GM12873 (cell line): ENCODE results near the gene CLK3.

Experiments used
- TF ChIP-seq, protein P1 (sequence below): IDR thresholded peaks from 2 replicates; pipeline ENCODE4 v1.5.1; 2012; ENCODE audit warnings: low read depth, mild to moderate bottlenecking, moderate library complexity, low read length, control low read depth; ENCODE audit not compliant: insufficient read depth; ENCODE audit errors: missing control alignments

CLK3 gene

GRCh38 chr15:74615508-74616365 is at the start of gene CLK3:
TSS of gene CLK3 (plus strand) at chr15:74615836. CDS start at chr15:74619197, 3,361 bp downstream.
- TF ChIP-seq, protein P1, sequence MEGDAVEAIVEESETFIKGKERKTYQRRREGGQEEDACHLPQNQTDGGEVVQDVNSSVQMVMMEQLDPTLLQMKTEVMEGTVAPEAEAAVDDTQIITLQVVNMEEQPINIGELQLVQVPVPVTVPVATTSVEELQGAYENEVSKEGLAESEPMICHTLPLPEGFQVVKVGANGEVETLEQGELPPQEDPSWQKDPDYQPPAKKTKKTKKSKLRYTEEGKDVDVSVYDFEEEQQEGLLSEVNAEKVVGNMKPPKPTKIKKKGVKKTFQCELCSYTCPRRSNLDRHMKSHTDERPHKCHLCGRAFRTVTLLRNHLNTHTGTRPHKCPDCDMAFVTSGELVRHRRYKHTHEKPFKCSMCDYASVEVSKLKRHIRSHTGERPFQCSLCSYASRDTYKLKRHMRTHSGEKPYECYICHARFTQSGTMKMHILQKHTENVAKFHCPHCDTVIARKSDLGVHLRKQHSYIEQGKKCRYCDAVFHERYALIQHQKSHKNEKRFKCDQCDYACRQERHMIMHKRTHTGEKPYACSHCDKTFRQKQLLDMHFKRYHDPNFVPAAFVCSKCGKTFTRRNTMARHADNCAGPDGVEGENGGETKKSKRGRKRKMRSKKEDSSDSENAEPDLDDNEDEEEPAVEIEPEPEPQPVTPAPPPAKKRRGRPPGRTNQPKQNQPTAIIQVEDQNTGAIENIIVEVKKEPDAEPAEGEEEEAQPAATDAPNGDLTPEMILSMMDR = no peak

GRCh38 chr15:74568594-74568993 is 47.0 kb upstream of the CLK3 start:
- TF ChIP-seq, protein P1 = no peak

DNA sequence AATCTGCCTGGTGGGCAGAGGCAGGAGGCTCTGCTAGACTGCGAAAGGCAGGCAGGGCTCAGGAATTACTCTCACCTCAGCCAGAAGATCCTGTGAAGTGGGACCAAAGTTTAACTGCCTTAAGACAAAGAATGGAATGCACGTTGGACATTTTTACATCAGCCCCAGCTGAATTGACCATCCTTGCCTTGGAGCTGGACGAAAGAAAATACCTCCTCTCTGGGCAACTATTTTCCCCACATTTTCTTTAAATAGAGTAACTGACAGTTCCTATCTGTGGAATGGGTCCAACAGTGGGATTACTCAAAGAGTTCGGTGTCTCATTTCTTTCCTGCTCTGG is 45.9 kb upstream of the CLK3 start:
- TF ChIP-seq, protein P1 = no peak

DNA sequence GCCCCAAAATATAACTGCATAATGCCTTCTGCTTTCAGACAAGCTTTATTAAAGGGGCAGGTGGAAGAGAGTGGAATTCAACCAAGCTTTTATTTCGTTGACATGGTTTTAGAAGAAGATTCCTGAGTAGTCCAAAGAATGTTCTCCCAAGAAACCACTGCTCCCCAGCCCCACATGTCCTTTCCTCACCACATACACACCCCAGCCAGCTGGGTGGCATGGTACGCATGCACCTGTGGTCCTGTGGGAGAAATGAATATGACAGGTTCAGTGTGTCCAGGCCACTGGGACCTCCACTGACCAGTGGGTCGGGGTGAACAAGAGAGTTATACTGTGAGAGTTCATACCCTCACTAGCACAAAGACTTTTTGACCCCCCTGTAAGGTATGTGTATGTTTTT is 44.4 kb upstream of the CLK3 start:
- TF ChIP-seq, protein P1 = no peak

- TF ChIP-seq, protein P1 = no peak
Measured at GRCh38 chr15:74573987-74574386, 41.6 kb upstream of the CLK3 start.

- TF ChIP-seq, protein P1 = no peak
Measured at GRCh38 chr15:74578496-74578994, 37.1 kb upstream of the CLK3 start.

DNA sequence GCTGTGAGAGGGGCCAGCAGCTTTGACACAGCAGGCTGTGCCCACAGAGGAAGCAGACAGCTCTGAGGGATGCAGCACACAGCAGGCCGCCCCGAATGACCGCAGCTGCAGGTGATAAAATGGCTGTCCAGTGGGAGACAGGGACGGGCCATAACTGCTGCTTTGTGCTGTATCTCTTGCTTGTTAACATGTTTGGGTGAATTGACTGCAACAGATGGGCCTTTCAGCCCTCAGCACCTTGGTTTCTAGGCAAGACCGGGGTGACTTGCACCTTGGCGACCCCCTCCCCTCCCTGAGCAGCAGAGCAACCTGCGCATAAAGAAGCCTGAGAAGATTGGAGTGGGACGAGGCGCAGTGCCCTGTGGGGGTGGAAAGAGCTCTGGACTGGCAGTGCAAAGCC is 36.6 kb upstream of the CLK3 start:
- TF ChIP-seq, protein P1 = no peak
